ENCODE measurements around the gene NEURL3. TPM values are rescaled to one million over a fixed set of nuclear protein-coding genes. Genes with fewer than 3 reads are reported as not detected.

NEURL3 gene
- total and polyA plus RNA-seq, 2 experiments from 2014 or later: not detected

- H4K20me1 ChIP-seq (ENCODE audit: insufficient read depth): no peaks in the 10 kb centered on the region
- no peaks in the 10 kb centered on the region for H3K4me1 ChIP-seq (ENCODE audit: insufficient read depth)
- H3F3A ChIP-seq (ENCODE audit: insufficient read depth): peaks cover 5% of the 10 kb centered on the region; the same call in 1 of the 2 replicates
- no peak overlapping the region for H3K4me3 ChIP-seq
- in situ Hi-C loops (cut with MboI): loop anchor here (25.0 kb wide), 2 partner anchors 215 to 490 kb away; no protein-coding TSS in a partner anchor
- no peaks in the 10 kb centered on the region for H3K9me2 ChIP-seq (ENCODE audit: insufficient read depth)
- WGBS, 2 experiments (ENCODE audit: low coverage in 1 of 2, low lambda C conversion rate in 2 of 2, missing lambda C conversion rate in 2 of 2): 70 to 79% methylated on average over 14 to 16 of the region's 16 CpGs
- H3K4me2 ChIP-seq (ENCODE audit: unreplicated experiment): no peak overlapping the region
- no peak overlapping the region for H3K9ac ChIP-seq
- no peaks in the 10 kb centered on the region for H3K9me3 ChIP-seq (ENCODE audit: low read depth)
- no peak overlapping the region for H2AFZ ChIP-seq
- H3K36me3 ChIP-seq (ENCODE audit: low read depth): no peaks in the 10 kb centered on the region
- no peaks in the 10 kb centered on the region for H3K79me2 ChIP-seq (ENCODE audit: insufficient read depth)
- no peak overlapping the region for H3K27ac ChIP-seq
- peaks cover 34% of the 10 kb centered on the region for H3K27me3 ChIP-seq (replicated peaks; ENCODE audit: insufficient read depth)
- TF ChIP-seq EZH2 (IDR thresholded peaks at IDR 0.05; ENCODE audit: insufficient read depth, poor library complexity, severe bottlenecking) (no peak), EZH2phosphoT487 (IDR thresholded peaks at IDR 0.05; ENCODE audit: insufficient read depth, low read depth) (no peak)
- no peak for DNase-seq
Measured at GRCh38 chr2:96501886-96502810, 3.0 kb downstream of the NEURL3 start.

GRCh38 chr2:96501471-96501874, 3.7 kb downstream of the NEURL3 start:
- Histone ChIP-seq H3K9ac (no peak overlapping the region), H3K27ac (no peak overlapping the region), H3K9me2 (ENCODE audit: insufficient read depth) (no peaks in the 10 kb centered on the region), H4K20me1 (ENCODE audit: insufficient read depth) (no peaks in the 10 kb centered on the region), H3F3A (ENCODE audit: insufficient read depth) (peaks cover 5% of the 10 kb centered on the region; the same call in 1 of the 2 replicates), H2AFZ (no peak overlapping the region), H3K4me1 (ENCODE audit: insufficient read depth) (no peaks in the 10 kb centered on the region), H3K4me3 (no peak overlapping the region), H3K79me2 (ENCODE audit: insufficient read depth) (no peaks in the 10 kb centered on the region), H3K36me3 (ENCODE audit: low read depth) (no peaks in the 10 kb centered on the region), H3K27me3 (replicated peaks; ENCODE audit: insufficient read depth) (peaks cover 38% of the 10 kb centered on the region), H3K9me3 (ENCODE audit: low read depth) (no peaks in the 10 kb centered on the region), H3K4me2 (ENCODE audit: unreplicated experiment) (no peak overlapping the region)
- 14 to 30% methylated on average over 2 of the region's 2 CpGs for WGBS, 2 experiments (ENCODE audit: low coverage in 1 of 2, low lambda C conversion rate in 2 of 2, missing lambda C conversion rate in 2 of 2)
- no peak for DNase-seq
- TF ChIP-seq EZH2 (IDR thresholded peaks at IDR 0.05; ENCODE audit: insufficient read depth, poor library complexity, severe bottlenecking): no peak
- no peak for TF ChIP-seq EZH2phosphoT487 (IDR thresholded peaks at IDR 0.05; ENCODE audit: insufficient read depth, low read depth)
- in situ Hi-C loops (cut with MboI): loop anchor here (25.0 kb wide), 2 partner anchors 214 to 489 kb away; no protein-coding TSS in a partner anchor

DNA sequence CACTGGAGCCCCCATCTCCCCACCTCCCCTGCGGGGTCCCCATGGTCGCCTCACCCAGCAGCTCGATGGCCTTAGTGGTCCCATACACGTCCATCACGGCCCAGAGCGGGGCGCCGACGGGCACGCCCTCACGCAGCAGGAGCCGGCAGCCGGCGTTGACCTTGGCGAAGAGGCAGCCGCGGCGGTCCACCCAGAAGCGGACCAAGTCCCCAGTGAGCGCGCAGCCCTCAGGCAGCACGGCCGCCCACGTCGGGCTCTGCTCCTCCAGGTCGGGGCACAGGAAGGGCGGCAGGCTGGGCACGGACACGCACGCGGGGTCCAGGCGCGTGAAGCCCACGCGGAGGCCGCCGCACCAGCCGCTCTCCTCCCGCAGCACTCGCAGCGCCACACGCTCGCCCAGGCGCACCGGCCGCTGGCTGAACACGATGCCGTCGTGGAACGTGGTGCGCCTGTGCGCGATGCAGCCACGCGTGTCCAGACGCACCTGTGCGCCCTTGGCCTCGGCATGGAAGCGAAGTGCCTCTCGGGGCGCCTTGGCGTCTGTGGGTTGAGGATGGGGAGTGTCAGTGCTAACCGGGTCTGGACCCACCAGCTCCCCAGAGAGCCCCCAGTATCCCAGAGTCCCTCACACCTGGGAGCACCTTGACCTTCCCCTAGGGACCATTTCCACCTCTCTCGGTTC, 4.6 kb downstream of the NEURL3 start:
- Histone ChIP-seq H3K9me2 (ENCODE audit: insufficient read depth) (no peaks in the 10 kb centered on the region), H3K9ac (no peak overlapping the region), H3F3A (ENCODE audit: insufficient read depth) (peaks cover 2% of the 10 kb centered on the region; the same call in 1 of the 2 replicates), H3K36me3 (ENCODE audit: low read depth) (no peaks in the 10 kb centered on the region), H3K4me3 (no peak overlapping the region), H3K4me1 (ENCODE audit: insufficient read depth) (no peaks in the 10 kb centered on the region), H4K20me1 (ENCODE audit: insufficient read depth) (no peaks in the 10 kb centered on the region), H3K27me3 (replicated peaks; ENCODE audit: insufficient read depth) (peaks cover 47% of the 10 kb centered on the region), H3K4me2 (ENCODE audit: unreplicated experiment) (no peak overlapping the region), H2AFZ (no peak overlapping the region), H3K9me3 (ENCODE audit: low read depth) (no peaks in the 10 kb centered on the region), H3K79me2 (ENCODE audit: insufficient read depth) (no peaks in the 10 kb centered on the region), H3K27ac (no peak overlapping the region)
- in situ Hi-C loops (cut with MboI): loop anchor here (25.0 kb wide), 2 partner anchors 213 to 488 kb away; no protein-coding TSS in a partner anchor
- 15 to 21% methylated on average over 59 to 64 of the region's 64 CpGs for WGBS, 2 experiments (ENCODE audit: low coverage in 1 of 2, low lambda C conversion rate in 2 of 2, missing lambda C conversion rate in 2 of 2)
- DNase-seq: peak; percentile 25
- TF ChIP-seq EZH2 (IDR thresholded peaks at IDR 0.05; ENCODE audit: insufficient read depth, poor library complexity, severe bottlenecking) (no peak), EZH2phosphoT487 (IDR thresholded peaks at IDR 0.05; ENCODE audit: insufficient read depth, low read depth) (no peak)

Measured in GM23248 (cell line).